ENCODE measurements around the gene PPM1L.

DNA sequence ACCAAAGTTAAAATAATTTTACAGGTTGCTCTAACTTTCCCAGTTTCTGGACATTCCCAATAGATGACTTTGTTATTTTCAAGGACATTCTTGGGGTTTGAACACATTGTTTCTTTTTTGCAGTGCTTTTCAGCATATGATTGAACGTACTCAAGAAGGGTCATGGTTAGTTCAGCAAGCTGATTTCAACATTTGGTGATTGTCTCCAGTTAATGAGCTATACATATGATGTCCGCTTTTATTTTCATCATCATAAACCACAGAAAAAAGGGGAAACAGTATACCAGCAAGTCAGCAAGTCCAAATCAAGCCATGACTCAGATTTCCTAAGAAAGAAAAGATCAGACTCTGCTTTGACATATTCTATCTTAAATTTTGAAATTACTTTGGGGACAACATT, 279.7 kb downstream of the PPM1L start:
- TF ChIP-seq, protein P1, sequence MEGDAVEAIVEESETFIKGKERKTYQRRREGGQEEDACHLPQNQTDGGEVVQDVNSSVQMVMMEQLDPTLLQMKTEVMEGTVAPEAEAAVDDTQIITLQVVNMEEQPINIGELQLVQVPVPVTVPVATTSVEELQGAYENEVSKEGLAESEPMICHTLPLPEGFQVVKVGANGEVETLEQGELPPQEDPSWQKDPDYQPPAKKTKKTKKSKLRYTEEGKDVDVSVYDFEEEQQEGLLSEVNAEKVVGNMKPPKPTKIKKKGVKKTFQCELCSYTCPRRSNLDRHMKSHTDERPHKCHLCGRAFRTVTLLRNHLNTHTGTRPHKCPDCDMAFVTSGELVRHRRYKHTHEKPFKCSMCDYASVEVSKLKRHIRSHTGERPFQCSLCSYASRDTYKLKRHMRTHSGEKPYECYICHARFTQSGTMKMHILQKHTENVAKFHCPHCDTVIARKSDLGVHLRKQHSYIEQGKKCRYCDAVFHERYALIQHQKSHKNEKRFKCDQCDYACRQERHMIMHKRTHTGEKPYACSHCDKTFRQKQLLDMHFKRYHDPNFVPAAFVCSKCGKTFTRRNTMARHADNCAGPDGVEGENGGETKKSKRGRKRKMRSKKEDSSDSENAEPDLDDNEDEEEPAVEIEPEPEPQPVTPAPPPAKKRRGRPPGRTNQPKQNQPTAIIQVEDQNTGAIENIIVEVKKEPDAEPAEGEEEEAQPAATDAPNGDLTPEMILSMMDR (conservative IDR thresholded peaks at IDR 0.05; ENCODE audit: low read depth, low read length): no peak
- no peak for TF ChIP-seq EZH2 (IDR thresholded peaks at IDR 0.05; ENCODE audit: borderline replicate concordance, low read depth, low read length, poor library complexity, severe bottlenecking)
